Gastrocnemius medialis (tissue), 4 donors: Measurements from ENCODE around the gene DEGS2. TPM values are rescaled to one million over a fixed set of nuclear protein-coding genes. Genes with fewer than 3 reads are reported as not detected.

Source experiments
- ATAC-seq, 2 donors: fragments of 150-250 bp; one replicate each; pipeline ENCODE4 v1.9.1; 2016
- DNase-seq, 2 donors: peaks; one replicate each; pipeline ENCODE4 v3.0.0-alpha.2; 2019
- H3K27ac ChIP-seq, 4 donors: fragments of 200-600 bp; sonication (generic); 1 replicate in 1 of 4; 2 replicates in 3 of 4; pipeline ENCODE4 v1.5.1; 2016 to 2018; ENCODE audit warnings: mild to moderate bottlenecking in 2 of 4, moderate library complexity in 1 of 4
- H3K27me3 ChIP-seq, 3 donors: fragments of 200-600 bp; sonication (generic) in 2 of 3; 1 replicate in 1 of 3; 2 replicates in 2 of 3; pipeline versions ENCODE4 v1.5.1 to v1.6.0; 2016 to 2019; ENCODE audit warnings: mild to moderate bottlenecking in 1 of 3, moderate library complexity in 1 of 3
- H3K36me3 ChIP-seq, 2 donors: fragments of 200-600 bp; sonication (generic) in 1 of 2; one replicate each; pipeline ENCODE4 v1.5.1; 2017 to 2018
- H3K4me1 ChIP-seq, 2 donors: fragments of 200-600 bp; sonication (generic) in 1 of 2; one replicate each; pipeline ENCODE4 v1.5.1; 2016 to 2017; ENCODE audit warnings: mild to moderate bottlenecking in 2 of 2
- H3K4me3 ChIP-seq, 4 donors: fragments of 200-600 bp; sonication (generic) in 3 of 4; 1 replicate in 1 of 4; 2 replicates in 3 of 4; pipeline ENCODE4 v1.5.1; 2016 to 2019; ENCODE audit warnings: mild to moderate bottlenecking in 2 of 4
- H3K9me3 ChIP-seq, 3 donors: fragments of 200-600 bp; sonication (generic) in 2 of 3; 1 replicate in 1 of 3; 2 replicates in 2 of 3; pipeline ENCODE4 v1.5.1; 2016 to 2019
- CTCF ChIP-seq, 5 experiments: fragments of 450-650 bp in 3 of 5; fragments of 200-600 bp in 2 of 5; sonication (generic) in 2 of 5; IDR thresholded peaks in 4 of 5; conservative IDR thresholded peaks in 1 of 5; 1 replicate in 4 of 5; 2 replicates in 1 of 5; pipeline ENCODE4 v1.5.1; 2016 to 2019; ENCODE audit warnings: antibody characterized with exemption in 5 of 5, mild to moderate bottlenecking in 3 of 5, moderate library complexity in 3 of 5
- POLR2A ChIP-seq, 2 donors: fragments of 450-650 bp; IDR thresholded peaks; one replicate each; pipeline ENCODE4 v1.6.1; 2017; ENCODE audit warnings: antibody characterized with exemption in 2 of 2, mild to moderate bottlenecking in 2 of 2, moderate library complexity in 2 of 2
- in situ Hi-C, 4 donors: fragments of 200-750 bp; cut with MboI; loops; one replicate each; pipeline versions ENCODE4 v1.15.0 to v1.8.0; 2017; ENCODE audit warnings: low sequenced_read_pairs in 4 of 4
- intact Hi-C: fragments of 100-400 bp; cut with DNase I; formaldehyde crosslinking; loops from one replicate; pipeline ENCODE4 v1.15.1; 2023; ENCODE audit warnings: low total_unique reads
- total RNA-seq, 4 donors: library from RNA; depleted of rRNA; stranded (reverse); fragments of >200 nt; gene quantifications; one replicate each; pipeline versions ENCODE4 v1.1.0 to v1.2.3, GENCODE V29; 2016

DEGS2 gene
- total RNA-seq, 4 donors from 2014 or later, result 0.22 to 0.75 (median 0.66) TPM; not detected in 1

- in situ Hi-C loops (loop anchor here in 1 of 4 donors (25.0 kb wide), 1 partner anchor 191 kb away; no protein-coding TSS in a partner anchor), intact Hi-C loops (no loop called here)
- Histone ChIP-seq H3K4me3 (no peak overlapping the region), H3K36me3 (no peaks in the 10 kb centered on the region), H3K4me1 (no peaks in the 10 kb centered on the region), H3K27me3 (no peaks in the 10 kb centered on the region), H3K27ac (no peak overlapping the region), H3K9me3 (no peaks in the 10 kb centered on the region)
- no peak for ATAC-seq
- TF ChIP-seq CTCF (IDR thresholded peaks at IDR 0.05 in 4 of 5, conservative IDR thresholded peaks at IDR 0.05 in 1 of 5) (no peak), POLR2A (IDR thresholded peaks at IDR 0.05) (no peak)
- DNase-seq, result no peak
These were observed 19.2 kb upstream of the DEGS2 start for GRCh38 chr14:100178691-100179090.

- Histone ChIP-seq H3K4me3 (no peak overlapping the region), H3K27me3 (peaks cover 0 to 2% (median 0%) of the 10 kb centered on the region in 3 donors), H3K9me3 (no peaks in the 10 kb centered on the region), H3K36me3 (no peaks in the 10 kb centered on the region), H3K27ac (no peak overlapping the region), H3K4me1 (no peaks in the 10 kb centered on the region)
- DNase-seq (no peak), ATAC-seq (no peak)
- TF ChIP-seq CTCF (IDR thresholded peaks at IDR 0.05 in 4 of 5, conservative IDR thresholded peaks at IDR 0.05 in 1 of 5) (no peak), POLR2A (IDR thresholded peaks at IDR 0.05) (no peak)
- intact Hi-C loops, result no loop called here
- in situ Hi-C loops, result loop anchor here in 1 of 4 donors (25.0 kb wide), 1 partner anchor 190 kb away; no protein-coding TSS in a partner anchor
These were observed 17.4 kb upstream of the DEGS2 start for GRCh38 chr14:100176811-100177327.

- no peak overlapping the region for H3K27ac ChIP-seq
- H3K9me3 ChIP-seq, result no peaks in the 10 kb centered on the region
- no peak for ATAC-seq
- no peaks in the 10 kb centered on the region for H3K36me3 ChIP-seq
- H3K4me1 ChIP-seq, result no peaks in the 10 kb centered on the region
- in situ Hi-C loops, result no loop called here
- H3K27me3 ChIP-seq, result peaks cover 2 to 15% (median 8%) of the 10 kb centered on the region in 3 donors
- no peak overlapping the region for H3K4me3 ChIP-seq
- intact Hi-C loops, result no loop called here
- TF ChIP-seq CTCF (IDR thresholded peaks at IDR 0.05 in 4 of 5, conservative IDR thresholded peaks at IDR 0.05 in 1 of 5) (no peak), POLR2A (IDR thresholded peaks at IDR 0.05) (no peak)
- DNase-seq, result no peak
These were observed 13.9 kb upstream of the DEGS2 start for GRCh38 chr14:100173353-100173752.

GRCh38 chr14:100172811-100173210, 13.4 kb upstream of the DEGS2 start:
- Histone ChIP-seq H3K9me3 (no peaks in the 10 kb centered on the region), H3K4me1 (no peaks in the 10 kb centered on the region), H3K27ac (no peak overlapping the region), H3K4me3 (no peak overlapping the region), H3K27me3 (peaks cover 2 to 15% (median 8%) of the 10 kb centered on the region in 3 donors), H3K36me3 (no peaks in the 10 kb centered on the region)
- DNase-seq (no peak), ATAC-seq (no peak)
- TF ChIP-seq POLR2A (IDR thresholded peaks at IDR 0.05) (no peak), CTCF (IDR thresholded peaks at IDR 0.05 in 4 of 5, conservative IDR thresholded peaks at IDR 0.05 in 1 of 5) (no peak)
- in situ Hi-C loops (no loop called here), intact Hi-C loops (no loop called here)

- intact Hi-C loops (no loop called here), in situ Hi-C loops (no loop called here)
- H3K4me1 ChIP-seq, result no peaks in the 10 kb centered on the region
- no peak overlapping the region for H3K4me3 ChIP-seq
- TF ChIP-seq POLR2A (IDR thresholded peaks at IDR 0.05), result no peak
- TF ChIP-seq CTCF (IDR thresholded peaks at IDR 0.05 in 4 of 5, conservative IDR thresholded peaks at IDR 0.05 in 1 of 5), result no peak
- ATAC-seq (no peak), DNase-seq (no peak)
- H3K9me3 ChIP-seq, result no peaks in the 10 kb centered on the region
- H3K27me3 ChIP-seq, result peaks cover 8 to 23% (median 16%) of the 10 kb centered on the region in 3 donors
- H3K36me3 ChIP-seq, result no peaks in the 10 kb centered on the region
- H3K27ac ChIP-seq, result no peak overlapping the region
These were observed 11.4 kb upstream of the DEGS2 start for GRCh38 chr14:100170880-100171279.
